SU-DHL-6 (cell line): ENCODE results near the gene GLS.

Source experiments
- H2AFZ ChIP-seq: fragments of 200-600 bp; sonication (generic); 2 replicates; pipeline ENCODE4 v1.6.1; 2014; ENCODE audit warnings: low read depth, mild to moderate bottlenecking, moderate library complexity, mixed read lengths, antibody characterized with exemption, low read length; ENCODE audit not compliant: severe bottlenecking
- H3F3A ChIP-seq: fragments of 200-600 bp; shearing (Covaris generic); 2 replicates; pipeline ENCODE4 v1.6.0; 2016; ENCODE audit warnings: antibody characterized with exemption, mild to moderate bottlenecking; ENCODE audit not compliant: insufficient read depth
- H3K27ac ChIP-seq: fragments of 200-600 bp; sonication (generic); 2 replicates; pipeline ENCODE4 v1.5.1; 2016; ENCODE audit warnings: low read depth, mild to moderate bottlenecking, low read length, moderate library complexity, mixed read lengths
- H3K27me3 ChIP-seq: fragments of 200-600 bp; sonication (generic), shearing (Covaris generic); 2 replicates; pipeline ENCODE4 v1.6.0; 2014; ENCODE audit warnings: mild to moderate bottlenecking, low read length
- H3K36me3 ChIP-seq: fragments of 200-600 bp; sonication (generic); 2 replicates; pipeline ENCODE4 v1.6.1; 2014; ENCODE audit warnings: mild to moderate bottlenecking, low read length, mixed read lengths
- H3K4me2 ChIP-seq: fragments of 300-600, 200-600 bp; shearing (Covaris generic), sonication (generic); 2 replicates; pipeline ENCODE4 v1.6.0; 2014; ENCODE audit warnings: low read length, low read depth, mild to moderate bottlenecking; ENCODE audit not compliant: poor library complexity, severe bottlenecking
- H3K4me3 ChIP-seq: fragments of 200-600 bp; sonication (generic); 2 replicates; pipeline ENCODE4 v1.5.1; 2014; ENCODE audit warnings: antibody characterized with exemption, low read length, mild to moderate bottlenecking, mixed read lengths; ENCODE audit not compliant: insufficient read depth, poor library complexity, severe bottlenecking
- H3K79me2 ChIP-seq: fragments of 200-600 bp; sonication (generic); 2 replicates; pipeline ENCODE4 v1.6.1; 2014; ENCODE audit warnings: mild to moderate bottlenecking, low read length, moderate library complexity; ENCODE audit not compliant: insufficient read depth
- H3K9ac ChIP-seq: fragments of 200-600 bp; sonication (generic); 2 replicates; pipeline ENCODE4 v1.7.0; 2014; ENCODE audit warnings: mild to moderate bottlenecking, low read length
- H3K9me2 ChIP-seq: fragments of 200-600 bp; sonication (generic); replicated peaks from 2 replicates; pipeline ENCODE4 v1.6.1; 2014; ENCODE audit warnings: low read length; ENCODE audit not compliant: insufficient read depth
- H3K9me3 ChIP-seq: fragments of 200-600 bp; sonication (generic); 2 replicates; pipeline ENCODE4 v1.6.1; 2014; ENCODE audit warnings: low read length, mixed read lengths; ENCODE audit not compliant: insufficient read depth
- H4K20me1 ChIP-seq: fragments of 200-600 bp; sonication (generic); 2 replicates; pipeline ENCODE4 v1.6.1; 2014; ENCODE audit warnings: low read depth, mild to moderate bottlenecking, antibody characterized with exemption, low read length, moderate library complexity, mixed read lengths
- CTCF ChIP-seq: fragments of 200-600 bp; sonication (generic); IDR thresholded peaks from one replicate; pipeline ENCODE4 v1.5.1; 2017; ENCODE audit warnings: antibody characterized with exemption, mild to moderate bottlenecking, low read length, moderate library complexity; ENCODE audit not compliant: insufficient read depth, poor library complexity, severe bottlenecking
- EZH2phosphoT487 ChIP-seq: fragments of 200-600 bp; sonication (generic), shearing (Covaris generic); conservative IDR thresholded peaks from 2 replicates; pipeline ENCODE4 v1.6.1; 2018; ENCODE audit warnings: mild to moderate bottlenecking, antibody characterized with exemption, low read length, moderate library complexity, mixed read lengths

GLS gene

GRCh38 chr2:190981733-190982132 is 101.1 kb downstream of the GLS start:
- Histone ChIP-seq H3K4me2 (no peak overlapping the region), H3K79me2 (no peaks in the 10 kb centered on the region), H3K27ac (no peak overlapping the region), H3K9me3 (no peaks in the 10 kb centered on the region), H3K27me3 (no peaks in the 10 kb centered on the region), H3K9ac (no peak overlapping the region), H3K4me3 (no peak overlapping the region), H3K36me3 (peaks cover 14% of the 10 kb centered on the region; the same call in 1 of the 2 replicates), H3F3A (no peaks in the 10 kb centered on the region), H3K9me2 (no peaks in the 10 kb centered on the region), H2AFZ (no peak overlapping the region), H4K20me1 (no peaks in the 10 kb centered on the region)
- TF ChIP-seq EZH2phosphoT487 (no peak), CTCF (no peak)

- H3K9me2 ChIP-seq, result no peaks in the 10 kb centered on the region
- H3K9me3 ChIP-seq, result no peaks in the 10 kb centered on the region
- H3K79me2 ChIP-seq, result no peaks in the 10 kb centered on the region
- TF ChIP-seq EZH2phosphoT487 (no peak), CTCF (no peak)
- H3K4me3 ChIP-seq, result no peak overlapping the region
- no peaks in the 10 kb centered on the region for H4K20me1 ChIP-seq
- H3K4me2 ChIP-seq, result no peak overlapping the region
- no peak overlapping the region for H2AFZ ChIP-seq
- H3K27ac ChIP-seq, result no peak overlapping the region
- no peaks in the 10 kb centered on the region for H3F3A ChIP-seq
- H3K27me3 ChIP-seq, result no peaks in the 10 kb centered on the region
- peaks cover 14% of the 10 kb centered on the region; the same call in 1 of the 2 replicates for H3K36me3 ChIP-seq
- H3K9ac ChIP-seq, result no peak overlapping the region
These were observed 101.8 kb downstream of the GLS start for GRCh38 chr2:190982262-190983034.

GRCh38 chr2:190984595-190984994 is 104.0 kb downstream of the GLS start:
- Histone ChIP-seq H3F3A (no peaks in the 10 kb centered on the region), H3K4me3 (no peak overlapping the region), H2AFZ (no peak overlapping the region), H3K9me3 (no peaks in the 10 kb centered on the region), H3K27me3 (no peaks in the 10 kb centered on the region), H3K4me2 (no peak overlapping the region), H3K27ac (no peak overlapping the region), H4K20me1 (no peaks in the 10 kb centered on the region), H3K36me3 (0 out of 2 replicates have a peak, but pooled peaks cover 4% of the 10 kb centered on the region), H3K9ac (no peak overlapping the region), H3K9me2 (no peaks in the 10 kb centered on the region), H3K79me2 (no peaks in the 10 kb centered on the region)
- no peak for TF ChIP-seq CTCF
- no peak for TF ChIP-seq EZH2phosphoT487
